UCSD-AML1 (cell line): ENCODE results near the gene CACHD1.
"Not testable (repeated sequence)": the region's sequence is repeated elsewhere in the genome, so short reads cannot be mapped to it uniquely, and the experiment has no call there.

ENCODE experiments used
- DNase-seq: peaks from one replicate; lab custom pipeline; 2025; ENCODE audit not compliant: unreplicated experiment; lab: John Stamatoyannopoulos, UW

CACHD1 gene

DNA sequence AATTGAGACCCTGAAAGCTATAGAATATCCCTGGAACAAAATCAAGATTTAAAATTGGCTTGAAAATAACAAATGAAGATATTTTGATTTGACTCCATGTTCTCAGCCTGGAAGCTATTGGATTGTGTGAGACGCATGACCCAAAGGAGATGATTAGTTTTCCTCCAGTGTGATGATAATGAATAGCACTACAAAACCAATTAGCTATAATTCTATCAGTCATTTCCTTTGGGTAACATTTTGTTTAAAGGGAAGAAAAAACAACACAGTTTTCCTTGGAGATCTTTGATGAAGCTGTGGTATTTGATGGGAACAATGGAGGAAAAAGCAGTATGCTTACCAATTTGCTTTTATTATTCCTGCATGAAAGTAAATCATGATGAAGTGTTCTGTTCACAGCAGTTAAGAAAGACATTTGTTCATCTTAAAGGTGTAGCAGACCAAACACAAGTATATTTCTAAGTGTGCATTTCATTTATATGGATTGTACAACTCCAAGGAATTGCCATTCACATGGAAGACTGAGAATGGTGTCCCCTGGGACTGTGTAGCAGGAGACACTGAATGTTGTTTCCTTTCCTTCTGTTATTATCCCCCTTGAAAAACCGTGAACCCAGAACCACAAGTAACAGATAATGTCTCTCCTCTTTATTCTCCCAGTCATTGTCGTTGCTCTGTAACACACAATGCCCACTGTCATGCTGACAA is 111.4 kb downstream of the CACHD1 start:
- no peak for DNase-seq

- DNase-seq, result no peak
Observed at GRCh38 chr1:64581843-64582185, 111.9 kb downstream of the CACHD1 start.

DNA sequence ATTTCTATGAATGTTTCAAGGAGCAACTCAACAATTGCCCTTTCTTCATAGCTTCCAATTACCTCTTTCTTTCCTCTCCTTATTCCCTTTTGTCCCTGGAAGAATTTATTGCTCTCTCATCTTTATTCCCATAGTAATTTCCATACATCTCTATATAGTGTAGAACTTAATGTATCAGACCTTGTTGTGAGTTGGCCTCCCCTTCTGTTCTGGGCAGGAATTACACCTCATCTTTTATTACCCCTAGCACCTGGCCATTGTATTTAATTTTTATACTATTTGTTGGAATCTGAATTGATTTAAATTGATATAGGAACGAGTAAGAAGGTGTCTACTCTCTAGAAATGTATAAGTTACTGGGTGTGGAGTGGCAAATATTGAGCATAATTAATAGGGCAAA is 114.5 kb downstream of the CACHD1 start:
- no peak for DNase-seq

DNA sequence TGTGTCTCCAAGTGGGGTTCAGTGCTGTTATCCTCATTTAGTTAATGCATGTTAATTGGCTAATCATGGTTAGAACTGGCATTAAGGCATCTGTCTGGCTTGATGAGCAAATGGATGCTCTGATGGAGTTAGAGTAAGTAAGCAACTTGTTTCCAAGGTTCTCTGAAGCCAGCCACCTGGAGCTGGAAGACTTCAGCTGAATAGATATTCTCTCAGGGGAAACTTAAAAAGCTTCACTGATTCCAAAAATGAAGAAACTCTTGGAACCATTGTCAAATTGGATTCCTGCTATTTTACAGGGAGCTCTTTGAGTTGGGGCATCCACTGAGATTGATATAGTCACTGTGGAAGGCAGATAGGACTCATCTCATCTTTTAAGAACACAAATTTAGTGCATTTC is 118.9 kb downstream of the CACHD1 start:
- DNase-seq, result no peak

DNA sequence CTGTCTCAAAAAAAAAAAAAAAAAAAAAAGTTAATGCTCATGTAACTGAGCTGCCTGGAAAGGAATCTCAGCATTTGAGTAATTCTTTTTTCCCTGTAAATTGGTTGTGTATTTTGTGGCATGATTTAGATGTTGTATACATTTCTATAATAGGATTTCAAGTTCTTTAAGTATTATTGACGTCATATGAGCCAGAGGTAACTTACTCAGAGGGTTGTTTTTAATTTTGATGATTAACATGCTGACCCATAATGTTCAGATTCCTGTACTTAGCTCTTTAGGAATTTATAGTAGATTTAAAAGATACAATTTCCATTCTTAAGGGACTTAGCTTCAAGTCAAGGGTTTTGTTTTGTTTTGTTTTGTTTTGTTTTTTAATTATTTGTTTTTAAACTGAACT is 120.4 kb downstream of the CACHD1 start:
- DNase-seq, result no peak

GRCh38 chr1:64594446-64594845 is 124.5 kb downstream of the CACHD1 start:
- DNase-seq, result no peak

GRCh38 chr1:64595871-64596515 is 126.1 kb downstream of the CACHD1 start:
- no peak for DNase-seq

DNA sequence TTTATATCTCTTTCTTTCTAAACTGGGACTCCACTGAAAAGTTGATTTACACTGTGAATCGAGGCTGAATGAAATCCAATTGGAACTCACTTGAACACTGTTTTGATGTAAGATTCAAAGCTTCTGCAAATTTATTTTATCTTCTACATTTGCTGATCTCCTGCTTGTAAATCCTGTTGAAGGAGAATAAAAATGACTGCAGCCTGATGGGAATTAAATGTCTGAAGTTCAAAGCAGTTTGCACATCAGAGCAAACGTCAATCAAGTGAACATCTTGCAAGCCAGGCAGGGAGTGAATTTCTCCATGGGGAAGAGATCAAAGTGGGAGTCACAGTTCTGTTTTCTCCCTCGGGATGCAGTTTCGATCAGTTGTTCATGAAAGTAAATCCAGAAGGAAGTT is 127.2 kb downstream of the CACHD1 start:
- DNase-seq, result no peak

DNA sequence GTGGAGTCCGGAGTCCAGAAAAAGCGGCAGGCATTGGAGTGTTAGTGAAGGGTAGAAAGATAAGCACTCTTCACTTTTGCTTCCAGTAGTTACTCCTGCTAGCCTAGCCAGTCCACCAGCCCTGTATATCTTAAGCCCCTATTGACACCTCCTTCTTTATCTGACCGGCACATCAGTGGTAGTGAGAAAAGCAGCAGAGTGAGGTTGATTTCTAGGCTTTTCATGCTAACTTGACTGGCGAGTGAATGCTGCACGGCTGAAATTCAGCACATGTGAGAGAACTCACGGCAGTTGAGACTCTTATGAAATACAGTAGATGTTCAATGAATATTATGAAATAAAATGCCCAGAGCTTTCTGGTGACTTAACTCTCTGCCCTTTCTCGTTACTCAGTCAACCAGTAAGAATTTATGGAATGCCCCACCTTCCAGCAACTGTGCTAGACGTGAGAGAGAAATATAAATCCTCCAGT is 128.2 kb downstream of the CACHD1 start:
- DNase-seq, result no peak

DNA sequence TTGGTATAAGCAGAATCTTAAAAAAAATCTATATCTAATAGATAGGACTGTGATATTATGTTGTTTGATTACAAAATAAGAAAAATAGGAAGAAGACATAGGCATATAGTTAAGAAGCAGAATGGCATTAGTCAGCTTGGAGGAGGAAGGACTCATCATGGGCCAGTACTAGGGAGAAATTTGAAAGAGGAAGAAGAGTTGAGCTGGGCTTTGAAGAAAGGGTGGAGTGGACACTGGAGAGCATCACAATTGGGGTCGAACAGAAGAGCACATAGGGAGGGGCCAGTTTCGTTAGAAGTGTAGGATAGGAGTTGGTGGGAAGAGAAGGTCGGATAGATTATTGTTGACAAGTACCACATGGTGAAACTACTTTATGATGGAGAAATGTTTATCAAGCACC is 129.3 kb downstream of the CACHD1 start:
- DNase-seq, result no peak

DNA sequence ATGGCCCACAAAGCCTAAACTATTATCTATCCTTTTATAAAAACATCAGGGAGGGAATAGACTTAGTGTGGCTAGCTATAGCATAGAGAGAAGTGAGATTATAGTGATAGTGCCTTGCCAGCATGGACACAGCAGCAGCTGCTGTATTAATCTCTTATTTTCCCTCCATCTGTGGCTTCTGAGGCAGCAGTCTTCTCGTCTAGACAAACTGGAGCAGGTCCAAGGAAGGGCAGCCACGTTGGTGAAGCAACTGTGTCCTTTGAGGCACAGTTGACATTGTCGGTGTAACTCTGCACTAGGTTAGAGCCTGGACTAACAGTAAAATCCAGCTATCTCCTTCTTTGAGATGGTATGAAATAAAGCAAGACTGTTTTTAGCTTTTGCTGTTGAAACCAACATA is 131.3 kb downstream of the CACHD1 start:
- no peak for DNase-seq

DNA sequence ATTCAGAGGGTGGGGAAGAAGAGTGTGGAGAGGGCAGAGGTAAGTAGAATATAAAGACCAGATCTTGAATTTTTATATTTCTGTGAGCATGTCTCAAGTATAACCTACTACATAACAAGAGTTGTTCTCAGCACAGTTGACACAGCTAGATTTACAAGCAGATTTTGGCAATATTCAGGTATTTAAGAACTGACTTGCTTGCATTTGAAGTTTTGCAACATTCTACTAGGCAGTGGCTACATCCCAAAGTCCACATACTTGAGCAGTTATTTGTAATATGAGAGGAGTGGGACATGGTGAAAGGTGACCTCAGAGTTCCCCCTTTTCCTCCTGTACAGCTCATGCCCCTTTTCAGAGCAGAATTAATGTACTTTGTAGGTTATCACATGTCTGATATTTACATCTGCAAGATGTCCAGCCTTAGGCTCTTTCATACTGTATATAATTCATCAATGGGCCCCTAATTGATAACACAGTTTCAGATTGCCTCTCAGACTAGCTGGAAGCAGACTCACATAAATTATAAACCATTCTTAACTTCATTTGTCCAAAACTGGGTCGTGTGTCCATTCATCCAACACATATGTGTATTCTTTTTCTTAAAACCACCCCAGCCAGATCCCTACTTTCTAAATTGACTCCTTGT is 138.2 kb downstream of the CACHD1 start:
- DNase-seq, result no peak

DNA sequence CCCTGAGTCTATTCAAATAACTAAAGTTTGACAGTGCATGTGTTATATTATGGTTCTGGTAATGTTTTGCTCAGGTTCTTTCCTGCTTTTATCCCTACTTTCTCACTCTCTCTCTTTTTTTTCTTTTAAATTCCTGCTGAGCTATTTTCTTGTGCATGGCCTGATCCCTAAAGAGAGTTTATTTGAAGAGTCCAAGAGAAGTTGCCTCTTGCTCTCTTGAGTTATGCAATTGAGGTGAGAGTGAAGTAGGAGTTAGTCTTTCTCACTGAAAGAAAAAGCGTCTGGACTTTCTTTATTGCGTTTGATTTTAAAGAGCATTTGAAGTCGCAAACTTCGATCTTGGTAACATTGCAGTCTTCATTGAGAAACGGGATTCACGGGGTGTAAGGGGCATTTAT is 138.7 kb downstream of the CACHD1 start:
- DNase-seq, result no peak

- not testable (repeated sequence) for DNase-seq
Observed at GRCh38 chr1:64610950-64611349, 141.0 kb downstream of the CACHD1 start.

- no peak for DNase-seq
Observed at GRCh38 chr1:64616039-64616438, 146.1 kb downstream of the CACHD1 start.

DNA sequence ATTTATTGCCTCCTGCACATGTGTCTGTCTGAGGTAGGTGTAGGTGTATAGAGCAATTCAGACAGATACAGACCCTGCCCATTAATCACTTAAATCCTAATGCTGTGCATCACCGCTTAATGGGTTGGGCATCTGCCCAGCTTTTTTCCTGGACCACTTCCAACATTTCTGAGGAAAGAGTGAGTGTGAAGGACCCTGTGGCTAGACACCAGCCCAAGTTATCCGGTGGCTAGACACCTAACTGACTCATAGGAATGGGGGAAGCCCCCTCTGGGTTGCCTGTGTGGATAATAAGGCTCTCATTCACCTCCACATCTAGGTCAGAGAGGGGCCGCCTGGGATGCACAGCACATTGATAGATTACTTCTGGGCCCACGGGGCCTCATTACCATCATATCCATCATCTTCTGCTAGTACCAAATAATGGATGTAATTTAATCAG is 153.8 kb downstream of the CACHD1 start:
- no peak for DNase-seq

GRCh38 chr1:64624218-64624713 is 154.3 kb downstream of the CACHD1 start:
- no peak for DNase-seq

- no peak for DNase-seq
Observed at GRCh38 chr1:64624808-64625207, 154.9 kb downstream of the CACHD1 start.

- DNase-seq, result no peak
Observed at GRCh38 chr1:64630611-64631010, 160.7 kb downstream of the CACHD1 start.

DNA sequence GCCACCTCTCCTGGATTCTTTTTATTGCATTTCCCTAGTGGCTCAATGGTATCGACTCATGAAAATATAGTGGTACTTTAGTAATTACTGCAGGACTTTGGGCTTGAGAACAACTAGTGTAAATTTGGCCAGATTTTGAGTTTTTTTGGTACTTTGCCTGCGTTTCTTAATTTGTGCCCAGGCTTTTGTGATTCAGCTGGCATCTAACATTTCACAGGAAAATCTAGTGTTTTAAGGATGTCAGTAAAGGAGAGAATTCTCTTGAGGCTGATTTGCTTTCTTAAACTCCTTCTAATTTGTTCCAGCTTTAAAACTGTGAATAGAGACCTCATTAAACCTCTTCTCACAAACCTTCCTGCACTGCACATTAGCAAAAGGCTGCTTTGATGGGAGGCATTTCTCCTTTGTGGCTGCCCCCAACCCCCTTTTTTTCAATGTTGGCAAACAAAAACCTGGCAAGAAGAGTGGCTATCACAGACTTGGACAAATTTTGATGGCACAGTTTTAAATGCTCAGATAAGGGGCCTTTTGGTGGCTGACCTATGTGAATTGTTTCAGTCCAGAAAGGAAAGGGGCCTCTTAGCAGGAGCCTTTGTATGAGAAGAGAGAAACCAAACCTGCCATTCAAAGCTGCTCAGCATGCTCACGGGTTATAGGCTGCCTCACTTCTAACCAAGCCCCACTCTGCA is 161.6 kb downstream of the CACHD1 start:
- no peak for DNase-seq

DNA sequence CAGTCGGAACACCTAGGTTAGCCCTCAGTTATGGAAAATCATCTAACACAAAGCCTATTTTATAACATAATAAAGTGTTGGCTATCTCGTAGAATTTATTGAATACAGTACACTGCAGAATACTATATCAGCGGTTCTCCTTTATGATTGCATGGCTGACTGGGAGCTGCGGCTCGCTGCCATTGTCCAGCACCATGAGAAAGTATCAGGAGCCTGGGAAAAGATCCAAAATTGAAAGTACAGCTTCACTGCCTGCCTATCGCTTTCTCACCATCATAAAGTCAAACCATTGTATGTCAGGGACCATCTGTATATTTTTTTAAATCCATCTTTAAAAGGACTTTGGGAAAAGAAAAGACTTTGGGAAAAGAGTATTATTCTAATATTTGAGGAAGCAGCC is 163.0 kb downstream of the CACHD1 start:
- no peak for DNase-seq

GRCh38 chr1:64645735-64646134 is 175.8 kb downstream of the CACHD1 start:
- DNase-seq, result no peak
